Loucy (cell line): ENCODE measurements around the gene AHI1.

Experiments used
- H2AFZ ChIP-seq: fragments of 200-600 bp; sonication (generic); 2 replicates; pipeline ENCODE4 v1.6.0; 2016; ENCODE audit warnings: antibody characterized with exemption, mild to moderate bottlenecking, low read length, moderate library complexity
- H3F3A ChIP-seq: fragments of 200-600 bp; 2 replicates; pipeline ENCODE4 v1.6.0; 2016; ENCODE audit warnings: antibody characterized with exemption, low read depth, mild to moderate bottlenecking
- H3K27me3 ChIP-seq: fragments of 200-600 bp; sonication (generic); 2 replicates; pipeline ENCODE4 v1.6.1; 2014; ENCODE audit warnings: low read length, mild to moderate bottlenecking; ENCODE audit not compliant: insufficient read depth, poor library complexity, severe bottlenecking
- H3K36me3 ChIP-seq: fragments of 200-600 bp; sonication (generic); 2 replicates; pipeline ENCODE4 v1.6.1; 2016; ENCODE audit warnings: low read length; ENCODE audit not compliant: insufficient read depth
- H3K4me1 ChIP-seq: fragments of 200-600 bp; sonication (generic); 2 replicates; pipeline ENCODE4 v1.5.1; 2014; ENCODE audit warnings: low read length, mild to moderate bottlenecking; ENCODE audit not compliant: insufficient read depth, poor library complexity, severe bottlenecking
- H3K4me2 ChIP-seq: fragments of 200-600 bp; sonication (generic); 2 replicates; pipeline ENCODE4 v1.6.0; 2014; ENCODE audit warnings: antibody characterized with exemption, low read length, low read depth, mild to moderate bottlenecking; ENCODE audit not compliant: poor library complexity, severe bottlenecking
- H3K4me3 ChIP-seq: fragments of 200-600 bp; sonication (generic); 2 replicates; pipeline ENCODE4 v1.5.1; 2014; ENCODE audit warnings: low read length, mild to moderate bottlenecking, mixed read lengths; ENCODE audit not compliant: poor library complexity, severe bottlenecking
- H3K79me2 ChIP-seq: fragments of 200-600 bp; sonication (generic); 2 replicates; pipeline ENCODE4 v1.6.1; 2014; ENCODE audit warnings: low read length; ENCODE audit not compliant: insufficient read depth
- H3K9ac ChIP-seq: fragments of 200-600 bp; sonication (generic); 2 replicates; pipeline ENCODE4 v1.6.0; 2014; ENCODE audit warnings: mild to moderate bottlenecking, low read depth, low read length, moderate library complexity; ENCODE audit not compliant: poor library complexity, severe bottlenecking
- H3K9me2 ChIP-seq: fragments of 200-600 bp; sonication (generic); replicated peaks from 2 replicates; pipeline ENCODE4 v1.6.1; 2016; ENCODE audit warnings: low read depth, low read length, mixed read lengths
- H3K9me3 ChIP-seq: fragments of 200-600 bp; sonication (generic); 2 replicates; pipeline ENCODE4 v1.6.1; 2014; ENCODE audit warnings: mild to moderate bottlenecking, antibody characterized with exemption, low read length, low read depth; ENCODE audit not compliant: insufficient read depth
- H4K20me1 ChIP-seq: fragments of 200-600 bp; sonication (generic); 2 replicates; pipeline ENCODE4 v1.6.0; 2014; ENCODE audit warnings: antibody characterized with exemption, low read length, mild to moderate bottlenecking; ENCODE audit not compliant: insufficient read depth, poor library complexity, severe bottlenecking
- CTCF ChIP-seq: fragments of 200-600 bp; sonication (generic); conservative IDR thresholded peaks from 2 replicates; pipeline ENCODE4 v1.5.1; 2014; ENCODE audit warnings: mild to moderate bottlenecking, antibody characterized with exemption, low read length
- EZH2phosphoT487 ChIP-seq: fragments of 200-600 bp; IDR thresholded peaks from 2 replicates; pipeline ENCODE4 v1.6.1; 2018; ENCODE audit warnings: antibody characterized with exemption, mild to moderate bottlenecking, moderate library complexity, borderline replicate concordance

The AHI1 gene

DNA sequence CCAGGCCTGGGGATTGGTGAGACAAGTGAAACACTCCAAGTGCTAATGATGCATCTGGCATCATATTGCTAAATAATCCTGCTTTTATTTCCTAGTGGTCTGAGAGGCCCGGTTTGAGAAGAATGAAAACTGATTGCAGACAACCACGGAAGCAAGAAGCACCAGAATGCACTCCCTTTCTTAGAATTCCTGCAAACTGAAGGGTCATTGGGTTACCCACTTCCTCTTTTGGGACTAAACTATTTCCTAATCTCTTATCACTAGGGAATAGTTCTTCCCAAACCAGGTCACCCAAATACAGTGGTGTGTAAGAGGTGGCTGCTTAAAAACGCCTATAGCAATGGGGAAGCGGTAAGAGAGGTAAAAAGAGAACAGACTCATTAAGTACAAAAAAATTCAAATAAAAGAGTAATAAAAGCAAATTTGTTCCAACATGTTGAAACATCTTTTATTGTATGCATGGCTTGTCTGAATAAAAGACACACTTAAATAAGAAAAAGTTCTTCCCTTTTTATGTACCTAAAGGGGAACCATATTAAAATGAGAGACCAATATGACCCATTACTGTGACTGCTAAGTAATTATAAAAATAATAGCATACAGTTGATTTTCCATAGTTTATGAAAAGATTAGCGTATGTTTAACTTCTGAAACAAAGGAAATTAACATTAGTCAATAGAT lies 190.7 kb downstream of the AHI1 start:
- H3K4me1 ChIP-seq = peaks cover 32% of the 10 kb centered on the region
- H3K27me3 ChIP-seq = no peaks in the 10 kb centered on the region
- H2AFZ ChIP-seq = no peak overlapping the region
- no peaks in the 10 kb centered on the region for H3K79me2 ChIP-seq
- H3K36me3 ChIP-seq = no peaks in the 10 kb centered on the region
- H3K4me3 ChIP-seq = no peak overlapping the region
- no peaks in the 10 kb centered on the region for H3K9me3 ChIP-seq
- no peak overlapping the region for H3K4me2 ChIP-seq
- no peaks in the 10 kb centered on the region for H3F3A ChIP-seq
- no peaks in the 10 kb centered on the region for H3K9me2 ChIP-seq
- H3K9ac ChIP-seq = no peak overlapping the region
- H4K20me1 ChIP-seq = no peaks in the 10 kb centered on the region
- TF ChIP-seq CTCF (no peak), EZH2phosphoT487 (no peak)

DNA sequence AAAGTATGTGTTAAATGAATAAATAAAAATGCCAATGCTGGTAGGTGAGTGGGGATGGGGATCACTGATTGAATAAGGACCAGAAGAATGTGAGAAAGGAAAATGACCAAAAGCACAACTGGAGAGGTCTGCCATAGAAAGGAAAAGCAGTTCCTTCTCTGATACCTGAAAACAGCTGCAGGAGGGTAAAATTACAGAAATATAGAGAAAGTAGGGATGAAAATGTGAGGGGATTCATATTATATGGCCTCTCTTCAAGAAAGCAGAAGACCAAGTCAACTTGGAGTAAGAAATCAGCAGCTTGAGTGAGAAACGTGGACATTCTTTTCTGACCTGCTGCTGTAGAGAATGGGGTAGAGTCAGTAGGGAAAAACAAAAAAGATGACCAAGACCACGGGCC lies 191.4 kb downstream of the AHI1 start:
- H4K20me1 ChIP-seq = no peaks in the 10 kb centered on the region
- no peaks in the 10 kb centered on the region for H3K9me3 ChIP-seq
- H3K4me1 ChIP-seq = peaks cover 39% of the 10 kb centered on the region
- H3K79me2 ChIP-seq = no peaks in the 10 kb centered on the region
- no peaks in the 10 kb centered on the region for H3K9me2 ChIP-seq
- peak overlapping the region; percentile 39; the same call in 1 of the 2 replicates for H2AFZ ChIP-seq
- no peak overlapping the region for H3K9ac ChIP-seq
- H3K4me2 ChIP-seq = no peak overlapping the region
- H3F3A ChIP-seq = no peaks in the 10 kb centered on the region
- no peak overlapping the region for H3K4me3 ChIP-seq
- H3K36me3 ChIP-seq = no peaks in the 10 kb centered on the region
- no peak for TF ChIP-seq EZH2phosphoT487
- no peak for TF ChIP-seq CTCF
- no peaks in the 10 kb centered on the region for H3K27me3 ChIP-seq

DNA sequence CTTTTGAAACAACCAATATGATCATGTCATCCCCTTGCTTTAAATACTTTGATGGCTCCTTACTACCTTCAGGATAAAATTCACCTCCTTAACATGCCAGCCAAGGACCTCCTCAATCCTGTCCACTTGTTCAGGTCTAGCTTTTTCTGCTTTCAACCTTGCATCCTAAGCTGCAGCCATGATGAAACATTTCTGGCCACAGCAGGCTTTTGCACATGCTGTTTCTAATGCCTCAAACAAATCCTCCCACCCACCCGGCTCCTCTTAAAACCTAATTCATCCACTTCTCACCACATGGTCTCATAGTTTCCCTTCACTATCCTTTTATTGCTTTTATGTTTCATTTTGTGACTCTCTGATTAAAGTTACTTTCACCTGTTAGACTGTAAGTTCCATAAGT lies 191.9 kb downstream of the AHI1 start:
- no peak overlapping the region for H3K4me2 ChIP-seq
- H3K9me2 ChIP-seq = no peaks in the 10 kb centered on the region
- peaks cover 44% of the 10 kb centered on the region for H3K4me1 ChIP-seq

More for the DNA sequence above, 191.9 kb downstream of the AHI1 start:
- H2AFZ ChIP-seq = peak overlapping the region; percentile 39
- H3K79me2 ChIP-seq = no peaks in the 10 kb centered on the region
- TF ChIP-seq CTCF = no peak
- no peak for TF ChIP-seq EZH2phosphoT487
- no peaks in the 10 kb centered on the region for H3K9me3 ChIP-seq
- H3K9ac ChIP-seq = no peak overlapping the region
- H3K4me3 ChIP-seq = no peak overlapping the region
- no peaks in the 10 kb centered on the region for H3K36me3 ChIP-seq
- no peaks in the 10 kb centered on the region for H3F3A ChIP-seq
- H4K20me1 ChIP-seq = no peaks in the 10 kb centered on the region
- H3K27me3 ChIP-seq = no peaks in the 10 kb centered on the region
